HG02759 (cell line): Measurements from ENCODE around the gene NPVF.

ENCODE experiments used
- ATAC-seq: cut with Tn5 transposase; IDR thresholded peaks from one replicate; pipeline ENCODE4 v1.9.1; 2021; ENCODE audit warnings: mild to moderate bottlenecking, moderate library complexity; ENCODE audit not compliant: unreplicated experiment

The NPVF gene

DNA sequence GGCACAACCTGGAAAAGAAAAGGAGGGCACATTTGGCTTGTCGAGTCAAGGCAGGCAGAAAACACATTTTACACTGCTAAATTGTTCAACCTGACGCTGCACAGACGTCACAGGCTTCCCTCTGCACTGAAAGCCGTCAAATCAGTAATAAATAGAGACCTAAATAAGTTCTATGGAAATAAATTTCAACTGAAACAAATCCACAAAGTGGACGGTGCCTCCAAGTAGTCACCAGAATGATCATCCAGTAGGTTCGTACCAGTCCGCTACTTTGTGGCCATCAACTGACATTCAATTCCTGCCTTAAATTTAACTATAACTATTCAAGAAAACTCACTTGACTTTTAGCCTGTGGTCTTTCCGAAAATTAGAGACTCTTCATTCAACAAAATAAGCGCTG, 49.0 kb downstream of the NPVF start:
- no peak for ATAC-seq
